GM19238 (cell line): ENCODE results near the gene SLC38A10.
"Not testable (repeated sequence)": the region's sequence is repeated elsewhere in the genome, so short reads cannot be mapped to it uniquely, and the experiment has no call there.

ENCODE experiments used
- DNase-seq: peaks from one replicate; pipeline ENCODE4 v3.0.0; 2011; ENCODE audit warnings: low spot score; ENCODE audit not compliant: insufficient read length

SLC38A10 gene

DNA sequence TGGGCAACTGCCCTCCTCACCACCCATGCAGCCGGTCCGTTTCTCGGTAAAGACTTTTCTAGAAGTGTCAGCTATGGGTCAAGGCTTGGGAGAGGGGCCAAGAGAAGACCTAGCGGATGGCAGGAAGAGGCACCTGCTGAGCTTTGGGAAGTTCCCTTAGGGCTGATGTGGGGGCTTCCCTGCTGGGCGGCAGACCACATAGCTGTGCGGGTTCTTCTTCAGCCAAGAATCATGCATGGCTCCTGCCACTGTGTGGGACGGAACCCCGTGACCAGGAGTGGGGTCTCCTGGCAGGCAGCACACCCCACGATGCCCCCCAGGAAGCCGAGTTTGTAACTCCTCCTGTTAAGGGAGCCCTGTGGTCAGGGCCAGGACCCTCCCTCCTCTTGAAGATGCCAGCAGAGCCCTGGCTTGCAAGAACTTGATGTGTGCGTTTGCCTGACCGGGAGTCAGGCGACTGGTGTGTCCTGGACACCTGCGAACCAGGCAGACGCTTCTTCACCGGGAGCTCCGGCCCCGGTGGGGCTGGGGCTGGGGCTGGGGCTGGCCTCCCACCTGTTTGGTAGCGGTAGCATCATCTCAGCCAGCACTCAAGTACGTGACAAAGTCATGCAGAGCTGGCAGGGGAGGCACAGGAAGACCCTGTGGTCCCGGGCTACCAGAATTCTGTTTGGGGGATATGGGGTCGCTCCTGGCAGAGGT, 17.7 kb upstream of the SLC38A10 start:
- no peak for DNase-seq

DNA sequence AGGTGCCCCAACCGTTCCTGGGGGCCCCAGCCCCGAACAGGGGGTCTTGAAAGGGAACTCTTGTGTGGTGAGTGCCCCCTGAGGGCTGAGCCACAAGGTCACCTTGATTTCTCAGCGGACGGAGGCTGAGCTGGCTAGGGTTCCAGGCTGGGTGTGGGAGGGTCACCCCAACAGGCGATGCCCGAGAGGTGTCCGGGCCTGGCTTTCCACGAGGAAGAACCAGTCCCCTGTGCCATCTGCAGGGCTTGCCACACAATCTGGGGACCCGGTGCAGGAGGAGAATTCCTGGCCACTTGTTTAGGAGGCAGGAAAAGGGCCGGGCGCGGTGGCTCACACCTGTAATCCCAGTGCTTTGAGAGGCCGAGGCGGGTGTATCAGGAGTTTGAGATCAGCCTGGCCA, 16.8 kb upstream of the SLC38A10 start:
- no peak for DNase-seq

DNA sequence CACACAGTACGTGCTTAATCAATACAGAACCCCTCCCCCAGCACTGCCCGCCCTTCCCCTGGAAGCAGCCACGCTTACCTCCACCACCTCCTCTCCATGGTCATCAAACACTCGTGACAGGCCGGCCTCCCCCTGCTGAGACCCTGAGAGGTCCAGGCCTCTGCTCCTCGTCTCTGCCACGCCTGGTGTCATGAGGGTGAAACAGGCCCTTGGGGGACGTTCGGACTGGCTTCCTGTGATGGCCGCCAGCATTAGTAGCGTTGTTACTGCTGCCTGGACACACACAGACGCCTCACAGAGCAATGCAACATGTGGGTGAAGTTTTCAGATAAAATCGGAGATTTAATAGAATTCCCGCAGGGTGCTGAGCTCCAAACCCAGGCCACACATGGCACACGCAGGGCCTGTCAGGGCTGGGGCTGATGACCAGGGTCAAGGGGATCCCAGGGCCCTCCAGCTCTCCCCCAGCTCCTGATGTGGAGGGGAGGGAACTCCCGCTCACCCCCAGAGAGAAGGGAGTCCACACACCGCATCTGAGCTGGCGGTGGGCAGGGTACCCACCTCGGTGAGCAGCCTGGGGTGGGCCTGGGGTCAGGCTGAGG, 15.9 kb upstream of the SLC38A10 start:
- no peak for DNase-seq

DNA sequence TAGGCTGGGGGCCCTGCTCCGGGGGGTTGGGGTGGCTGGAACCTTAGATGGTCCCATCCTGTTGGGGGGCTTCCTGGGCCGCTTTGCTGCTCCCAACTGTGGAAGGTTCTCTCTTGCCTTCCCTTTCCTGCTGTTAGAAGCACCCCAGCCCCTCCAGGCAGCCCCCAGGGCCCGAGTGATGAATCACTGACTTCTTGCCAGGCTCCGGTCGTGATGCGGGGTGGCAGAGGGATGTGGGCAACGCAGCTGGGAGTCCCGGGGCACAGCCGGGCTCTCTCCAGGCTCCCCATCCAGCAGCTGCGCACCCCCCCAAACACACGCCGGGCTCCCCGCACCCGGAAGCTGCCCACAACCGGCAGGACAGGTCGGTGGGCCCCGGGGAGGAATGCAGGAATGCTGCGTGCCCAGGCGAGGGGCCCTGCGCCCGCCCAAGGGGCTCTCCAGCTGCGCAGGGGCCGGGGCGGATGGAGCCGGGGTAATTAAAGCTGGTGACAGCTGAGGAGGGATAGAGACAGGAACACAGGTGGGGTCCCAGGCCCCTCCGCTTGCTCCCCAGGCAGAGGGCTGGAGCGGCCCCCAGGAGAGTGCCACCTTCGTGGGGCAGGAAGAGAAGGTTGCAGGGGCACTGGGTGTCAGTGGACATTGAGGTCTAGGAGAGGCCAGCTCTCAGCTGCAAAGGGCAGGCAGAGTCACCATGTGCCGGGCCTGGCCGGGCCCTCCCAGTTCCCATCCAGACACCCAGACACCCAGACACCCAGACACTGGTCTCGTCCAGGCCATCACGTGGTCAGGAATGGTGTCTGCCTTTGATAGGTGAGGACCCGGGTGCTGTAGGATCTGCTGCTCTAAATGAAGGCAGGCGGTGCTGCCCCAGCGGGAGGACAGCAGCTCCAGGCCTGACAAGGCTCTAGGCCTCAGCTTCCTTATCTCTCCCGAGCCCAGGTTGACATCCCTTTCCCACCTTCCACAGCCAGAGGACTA, 15.0 kb upstream of the SLC38A10 start:
- no peak for DNase-seq

DNA sequence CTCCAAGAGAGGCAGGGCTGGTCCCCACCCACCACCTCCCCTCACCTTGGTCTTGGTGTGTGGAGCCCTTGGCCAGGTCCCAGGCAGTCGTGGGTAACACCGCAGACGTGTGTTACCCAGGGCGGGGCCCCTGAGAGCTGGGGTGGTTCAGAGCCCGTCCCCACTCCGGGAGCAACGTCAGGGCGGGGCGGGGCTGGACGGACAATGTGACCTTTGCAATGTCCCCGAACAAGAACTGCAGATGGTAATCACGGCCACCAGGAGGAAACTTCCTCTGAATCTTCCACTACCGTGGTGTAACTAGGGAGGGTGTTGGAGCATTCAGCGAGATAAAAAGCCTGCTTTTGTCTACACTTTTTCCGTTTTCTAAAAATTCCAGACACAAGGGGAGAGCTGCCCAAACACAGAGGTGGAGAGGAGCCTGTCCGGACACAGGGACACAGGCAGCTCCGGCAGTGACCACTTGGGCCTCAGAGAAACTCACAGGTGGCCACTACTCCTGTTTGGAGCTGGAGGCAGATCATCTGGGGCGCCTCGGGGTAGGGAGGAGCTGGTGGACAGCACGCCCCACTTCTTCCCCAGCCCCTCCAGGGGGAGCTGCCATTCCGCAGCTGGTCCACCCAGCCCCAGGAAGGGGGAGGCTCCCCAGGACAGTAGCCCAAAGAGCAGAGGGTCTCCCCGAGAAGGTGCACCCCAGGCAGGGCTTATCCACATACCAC, 14.2 kb upstream of the SLC38A10 start:
- no peak for DNase-seq

DNA sequence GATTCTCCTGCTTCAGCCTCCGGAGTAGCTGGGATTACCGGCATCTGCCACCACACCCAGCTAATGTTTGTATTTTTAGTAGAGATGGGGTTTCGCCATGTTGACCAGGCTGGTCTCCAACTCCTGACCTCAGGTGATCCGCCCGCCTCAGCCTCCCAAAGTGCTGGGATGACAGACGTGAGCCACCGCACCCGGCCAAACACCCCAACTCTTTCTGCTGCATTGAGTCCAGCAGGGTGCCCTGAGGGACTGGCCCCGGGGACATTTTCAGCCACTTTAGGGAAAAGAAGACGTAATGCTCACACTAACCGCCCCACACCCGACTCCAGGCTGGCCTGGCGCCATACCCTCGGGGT, 13.7 kb upstream of the SLC38A10 start:
- not testable (repeated sequence) for DNase-seq

DNA sequence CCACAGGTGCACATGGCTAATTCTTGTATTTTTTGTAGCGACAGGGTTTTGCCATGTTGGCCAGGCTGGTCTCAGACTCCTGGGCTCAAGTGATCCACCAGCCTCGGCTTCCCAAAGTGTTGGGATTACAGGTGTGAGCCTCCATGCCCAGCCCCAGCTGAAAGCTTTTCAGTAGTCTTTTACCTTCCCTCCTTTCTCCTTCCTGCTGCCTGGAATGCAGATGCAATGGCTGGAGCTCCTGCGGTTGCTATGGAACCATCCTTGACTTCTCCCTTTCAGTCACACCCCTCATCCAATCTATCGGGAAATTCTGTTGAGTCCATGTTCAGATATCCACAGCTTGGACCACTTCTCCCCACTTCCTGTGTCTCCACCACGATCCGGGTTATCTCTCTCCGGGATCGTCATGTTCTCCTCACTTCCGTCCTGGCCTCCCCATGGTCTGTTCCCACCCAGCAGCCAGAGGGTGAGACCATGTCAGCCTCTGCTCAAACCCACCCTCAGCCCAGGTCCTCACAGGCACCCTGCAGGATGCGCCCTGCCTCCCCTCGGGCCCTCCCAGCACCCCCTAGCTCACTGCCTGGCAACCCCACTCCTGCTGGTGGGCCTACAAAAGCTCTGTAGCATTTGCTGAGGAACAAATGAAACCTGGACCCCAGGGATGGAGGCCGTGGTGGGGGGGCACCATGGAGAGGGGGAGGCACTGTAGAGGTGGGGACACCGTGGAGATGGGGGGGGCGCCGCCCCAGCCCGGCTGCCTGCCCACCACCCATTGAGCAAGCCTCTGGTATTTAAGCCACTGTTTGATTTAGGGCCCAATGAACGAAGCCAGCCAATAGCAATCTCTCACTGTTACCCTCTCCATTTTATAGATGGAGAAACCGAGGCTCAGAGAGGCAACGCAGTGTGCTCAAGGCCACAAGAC, 12.8 kb upstream of the SLC38A10 start:
- DNase-seq: no peak

DNA sequence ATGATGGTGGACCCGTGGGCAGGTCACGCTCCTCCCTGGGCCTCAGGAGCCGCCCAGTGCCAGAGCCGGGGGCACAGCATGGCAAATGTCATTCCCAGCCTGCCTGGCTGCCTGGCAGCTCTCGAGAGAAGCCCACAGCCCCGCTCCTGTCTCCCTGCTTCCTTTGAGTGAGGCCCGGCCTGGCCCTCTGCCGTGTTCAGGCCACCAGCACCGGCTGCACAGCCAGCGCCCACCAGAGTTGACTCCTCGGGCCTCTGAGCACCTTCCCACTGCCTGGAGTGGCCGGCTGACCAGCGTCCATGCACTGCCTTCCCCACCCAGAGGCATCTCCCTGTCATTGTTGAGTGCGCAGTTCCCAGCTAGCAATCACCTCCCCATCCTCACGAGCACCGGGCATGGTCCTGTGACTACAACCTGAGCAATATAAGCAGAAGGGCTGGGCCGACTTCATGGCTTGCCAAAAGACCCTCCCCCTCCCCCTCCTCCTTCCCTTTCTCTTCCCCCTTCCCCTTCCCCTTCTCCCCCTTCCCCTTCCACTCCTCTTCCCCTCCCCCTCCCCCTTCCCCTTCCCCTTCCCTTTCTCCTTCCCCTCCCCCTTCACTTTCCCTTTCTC, 11.9 kb upstream of the SLC38A10 start:
- DNase-seq: no peak

DNA sequence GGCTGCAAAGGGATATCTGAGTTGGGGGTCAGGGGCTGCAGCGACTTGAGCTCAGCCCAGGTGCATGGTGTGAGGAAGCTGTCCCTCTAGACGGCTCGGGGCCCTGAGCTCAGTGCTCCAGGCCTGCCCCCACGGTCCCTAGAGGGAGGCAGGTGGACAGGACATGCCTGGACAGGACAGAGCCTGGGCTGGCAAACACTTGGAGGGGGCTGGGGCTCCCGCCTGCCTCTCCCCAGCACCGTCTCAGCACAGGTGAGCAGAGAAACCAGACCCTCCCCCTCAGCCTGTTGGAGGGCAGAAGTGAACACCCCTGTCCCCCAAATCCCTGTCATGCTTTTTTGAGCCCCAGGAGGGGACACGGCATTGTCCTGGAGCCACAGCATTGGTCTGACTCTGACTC, 11.4 kb upstream of the SLC38A10 start:
- no peak for DNase-seq

DNA sequence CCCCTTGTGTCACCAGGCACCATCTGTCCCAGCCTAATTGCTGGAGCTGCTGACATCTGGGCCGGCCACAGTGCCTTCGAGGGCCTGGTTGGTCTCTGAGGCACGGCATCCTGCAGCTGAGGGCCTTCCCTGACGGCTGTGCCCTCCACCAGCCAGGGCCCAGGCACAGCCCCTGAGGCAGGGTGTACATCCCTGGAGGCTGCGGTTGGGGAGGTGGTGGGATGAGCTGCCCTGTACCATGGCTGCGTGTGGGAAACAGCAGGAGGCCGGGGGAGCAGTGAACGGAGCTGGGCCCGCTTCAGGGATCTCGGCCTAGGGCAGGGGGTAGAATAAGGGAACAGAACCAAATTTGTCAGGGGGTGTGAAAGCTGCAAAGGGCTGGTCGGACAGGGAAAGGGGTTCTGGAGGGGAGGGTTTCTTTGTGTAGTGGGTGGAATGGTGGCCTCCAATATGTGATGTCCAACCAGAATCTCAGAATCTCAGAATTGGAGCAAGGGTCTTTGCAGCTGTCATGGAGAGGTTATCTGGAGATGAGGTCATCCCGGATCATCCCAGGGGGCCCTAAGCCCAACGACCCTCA, 10.0 kb upstream of the SLC38A10 start:
- no peak for DNase-seq

DNA sequence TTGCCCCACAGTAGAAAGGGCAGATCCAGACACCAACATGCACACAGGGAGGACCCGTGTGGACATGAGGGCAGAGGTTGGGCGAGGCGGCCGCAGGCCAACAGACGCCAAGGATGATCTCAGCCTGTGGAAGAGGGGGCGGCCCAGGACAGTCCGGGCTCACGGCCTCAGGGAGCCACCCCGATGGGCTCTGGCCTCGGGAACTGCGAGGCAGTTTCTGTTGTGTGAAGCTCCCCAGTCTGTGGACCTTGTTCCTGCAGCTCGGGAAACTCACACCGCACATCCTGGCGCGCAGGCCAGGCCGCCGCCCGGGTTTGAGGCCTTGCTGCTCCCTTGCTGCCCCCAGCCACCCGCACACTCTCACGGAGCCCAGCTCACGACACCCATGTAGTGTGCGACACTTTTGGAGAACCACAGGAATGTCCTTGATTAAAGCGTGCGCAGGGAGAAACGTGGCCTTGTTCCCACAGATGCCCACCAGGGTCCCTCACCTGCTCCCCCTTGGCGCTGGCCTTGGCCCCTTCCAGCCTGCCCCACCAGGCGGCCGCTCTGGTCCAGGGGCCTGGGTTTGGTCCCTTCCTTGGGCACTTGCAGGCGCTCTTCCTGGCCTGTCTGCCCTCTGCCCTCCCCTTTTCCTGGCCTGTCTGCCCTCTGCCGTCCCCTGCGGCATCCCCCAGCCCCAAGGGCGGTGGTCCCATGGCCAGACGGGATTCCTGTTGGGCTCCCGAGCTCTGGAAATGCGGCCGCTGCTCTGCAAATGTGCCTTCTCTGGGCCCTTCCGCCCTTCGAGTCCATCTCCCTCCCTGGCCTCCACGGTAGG, 9.3 kb upstream of the SLC38A10 start:
- no peak for DNase-seq

DNA sequence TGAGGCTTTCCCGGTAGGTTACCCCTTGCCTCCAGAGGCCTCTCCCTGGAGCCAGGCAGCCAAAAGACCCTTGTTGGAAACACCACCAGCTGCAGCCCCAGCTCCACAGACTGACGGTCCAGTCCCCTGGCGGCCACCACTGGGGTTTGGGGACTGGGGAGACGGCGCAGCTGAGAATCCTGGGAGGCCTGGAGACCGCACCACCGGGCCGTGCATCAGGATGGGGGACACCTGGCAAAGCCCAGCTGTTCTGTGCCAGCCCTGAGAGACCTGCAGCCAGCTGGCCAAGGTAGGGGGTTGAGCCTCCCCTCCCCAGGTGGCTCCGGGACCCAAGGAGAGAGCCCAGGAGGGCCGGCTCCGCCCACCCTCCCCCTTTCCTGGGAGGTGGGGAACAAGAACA, 8.3 kb upstream of the SLC38A10 start:
- no peak for DNase-seq

DNA sequence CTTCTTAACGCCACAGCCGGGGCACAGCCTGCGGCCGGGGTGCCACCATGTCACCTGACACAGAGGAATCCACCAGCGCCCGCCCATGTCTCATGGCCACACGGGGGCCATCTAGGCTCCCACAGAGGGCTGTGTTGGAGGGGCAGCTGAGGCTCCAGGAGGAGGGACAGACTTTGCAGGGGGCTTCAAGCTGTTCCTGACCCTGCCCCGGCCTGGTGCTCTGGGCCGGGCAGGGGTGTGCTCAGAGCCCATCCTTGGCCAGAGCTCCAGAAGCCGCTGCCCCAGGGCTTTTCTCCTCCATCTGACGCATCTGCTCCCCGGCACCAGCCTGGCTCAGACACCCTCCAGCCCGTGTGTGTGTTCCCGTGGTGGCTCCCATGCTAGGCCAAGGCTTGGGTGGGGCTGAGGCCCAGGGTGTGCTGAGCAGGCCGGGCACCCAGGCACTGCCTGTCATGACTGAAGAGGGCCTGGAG, 7.8 kb upstream of the SLC38A10 start:
- DNase-seq: no peak

DNA sequence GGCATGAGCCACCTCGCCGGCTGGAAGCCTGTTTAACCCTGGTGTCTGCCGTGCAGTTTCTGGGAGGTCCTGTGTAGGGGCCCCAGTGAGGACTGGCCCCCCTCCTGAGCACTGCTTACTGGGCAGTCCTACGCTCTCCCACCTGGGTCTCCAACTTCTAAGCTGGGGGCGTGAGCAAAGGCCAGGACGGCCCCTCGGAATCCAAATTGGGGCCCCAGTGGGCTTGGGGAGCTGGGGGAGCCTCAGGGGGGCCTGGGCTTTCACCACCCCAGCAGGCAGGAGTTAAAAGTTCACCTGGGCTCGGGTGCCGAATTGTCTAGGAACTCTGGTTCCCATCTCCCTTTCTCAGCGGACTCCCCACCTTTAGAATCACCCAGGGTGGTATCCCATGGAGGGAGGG, 7.2 kb upstream of the SLC38A10 start:
- DNase-seq: no peak

DNA sequence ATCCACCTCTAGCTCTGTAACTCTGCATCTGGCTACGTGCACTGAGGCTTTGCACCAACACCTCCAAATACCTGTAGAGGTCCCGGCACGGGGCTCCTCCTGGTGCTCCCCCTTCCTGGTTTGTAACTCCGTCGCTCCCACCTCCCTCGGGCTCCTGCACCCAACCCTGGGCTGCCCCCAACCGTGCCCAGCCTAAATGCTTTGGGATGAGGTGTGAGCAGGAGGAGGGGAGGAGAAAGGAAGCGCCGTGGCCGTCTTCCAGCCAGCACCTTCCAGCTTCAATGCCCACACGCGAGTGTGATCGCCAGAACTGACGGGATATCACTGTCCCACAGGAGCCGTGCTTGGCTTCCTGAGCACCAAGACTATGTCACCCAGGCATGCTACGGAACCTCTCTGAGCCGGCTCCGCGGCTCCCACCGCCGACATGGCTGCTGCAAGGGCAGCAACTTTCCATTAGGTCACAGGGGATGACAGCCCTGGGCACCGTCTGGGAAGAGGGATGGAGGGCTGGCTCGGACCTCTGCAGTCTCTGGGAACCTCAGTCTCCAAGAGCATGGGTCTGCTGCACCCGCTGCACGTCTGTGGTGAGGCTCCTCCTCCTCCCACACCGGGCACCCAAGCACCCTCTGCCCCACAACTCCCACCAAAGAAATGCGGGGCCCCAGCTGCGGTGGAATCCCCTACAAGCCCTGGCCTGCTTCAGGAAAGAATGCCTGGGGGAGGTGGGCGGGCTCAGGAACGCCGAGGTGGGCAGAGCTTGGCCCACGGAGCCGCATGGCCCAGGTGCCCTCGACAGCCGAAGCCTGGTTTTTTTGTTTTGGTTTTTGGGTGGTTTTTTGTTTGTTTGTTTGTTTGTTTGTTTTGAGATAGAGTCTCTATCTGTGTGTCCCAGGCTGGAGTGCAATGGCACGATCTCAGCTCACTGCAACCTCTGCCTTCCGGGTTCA, 6.4 kb upstream of the SLC38A10 start:
- no peak for DNase-seq

DNA sequence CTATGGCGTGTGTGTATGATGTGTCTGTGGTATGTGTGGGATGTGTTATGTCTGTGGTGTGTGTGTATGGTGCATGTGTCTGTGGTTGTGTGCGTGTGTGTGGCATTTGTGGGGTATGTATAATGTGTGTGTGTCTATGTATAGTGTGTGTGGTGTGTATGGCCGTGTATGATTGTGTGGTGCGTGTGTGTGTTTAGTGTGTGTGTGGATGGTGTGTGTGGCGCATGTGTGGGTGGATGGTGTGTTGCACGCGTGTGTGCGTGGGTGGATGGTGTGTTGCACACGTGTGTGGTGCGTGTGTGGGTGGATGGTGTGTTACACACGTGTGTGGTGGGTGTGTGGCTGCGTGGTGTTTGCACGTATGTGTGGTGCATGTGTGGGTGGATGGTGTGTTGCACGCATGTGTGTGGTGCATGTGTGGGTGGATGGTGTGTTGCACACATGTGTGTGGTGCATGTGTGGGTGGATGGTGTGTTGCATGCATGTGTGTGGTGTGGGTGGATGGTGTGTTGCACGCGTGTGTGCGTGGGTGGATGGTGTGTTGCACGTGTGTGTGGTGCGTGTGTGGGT, 5.6 kb upstream of the SLC38A10 start:
- no peak for DNase-seq

DNA sequence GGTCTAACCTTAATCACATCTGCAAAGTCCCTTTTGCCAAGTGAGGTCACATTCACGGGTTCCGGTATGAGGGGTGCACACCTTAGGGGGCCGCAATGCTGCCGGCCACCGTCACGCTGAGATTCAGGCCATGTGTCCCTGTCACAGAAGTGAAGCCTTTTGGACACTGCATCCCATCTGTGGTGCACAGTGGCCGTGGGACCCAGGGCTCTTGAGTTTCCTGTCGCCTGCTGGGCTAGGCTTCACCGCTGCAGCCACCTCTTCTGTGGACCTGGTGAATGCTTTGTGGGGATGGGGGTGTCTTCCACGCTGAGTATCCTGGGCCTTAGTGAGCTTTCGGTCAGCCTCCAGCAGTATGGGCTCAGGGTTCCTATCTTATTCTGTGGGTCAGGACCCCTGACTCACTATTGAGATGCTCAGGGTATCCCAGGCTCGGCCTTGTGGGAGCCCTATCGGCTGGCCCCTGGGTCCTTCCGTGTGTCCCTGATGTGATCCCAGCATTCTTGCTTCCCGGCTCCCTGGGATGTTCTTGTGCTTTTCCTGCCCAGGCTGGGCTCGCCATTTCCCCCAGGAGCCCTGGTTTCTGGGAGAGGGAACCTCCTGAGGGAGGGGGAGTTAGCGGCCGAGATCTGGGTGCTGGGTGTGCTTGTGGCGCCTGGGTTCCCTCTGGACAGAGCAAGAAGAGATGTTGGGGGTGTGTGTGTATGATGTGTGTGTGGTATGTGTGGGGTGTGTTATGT, 4.9 kb upstream of the SLC38A10 start:
- no peak for DNase-seq
